Smooth muscle cell (in vitro differentiated cells): ENCODE results near the gene SHISAL1. TPM values are rescaled to one million over a fixed set of nuclear protein-coding genes. Genes with fewer than 3 reads are reported as not detected.
A peak's percentile ranks its signal among the peaks of the same experiment; 100 is the strongest.

Source experiments
- DNase-seq: peaks from one replicate; lab custom pipeline; 2025; ENCODE audit not compliant: unreplicated experiment; lab: John Stamatoyannopoulos, UW
- H2AFZ ChIP-seq: fragments of 200-600 bp; sonication (generic); 2 replicates; pipeline ENCODE4 v1.6.0; 2016; ENCODE audit warnings: antibody characterized with exemption, low read depth, mild to moderate bottlenecking
- H3F3A ChIP-seq: fragments of 200-600 bp; sonication (generic); 2 replicates; pipeline ENCODE4 v1.6.0; 2017; ENCODE audit warnings: antibody characterized with exemption, low read depth
- H3K27ac ChIP-seq: fragments of 200-600 bp; sonication (generic); 2 replicates; pipeline ENCODE4 v1.5.1; 2016; ENCODE audit warnings: low read depth, mild to moderate bottlenecking
- H3K27me3 ChIP-seq: fragments of 200-600 bp; sonication (generic); 2 replicates; pipeline ENCODE4 v1.6.1; 2016; ENCODE audit warnings: low read depth, mild to moderate bottlenecking
- H3K36me3 ChIP-seq: fragments of 200-600 bp; sonication (generic); 2 replicates; pipeline ENCODE4 v1.5.1; 2016; ENCODE audit warnings: low read depth
- H3K4me1 ChIP-seq: fragments of 200-600 bp; sonication (generic); 2 replicates; pipeline ENCODE4 v1.5.1; 2016; ENCODE audit warnings: low read depth
- H3K4me2 ChIP-seq: fragments of 200-600 bp; sonication (generic); 2 replicates; pipeline ENCODE4 v1.6.0; 2016; ENCODE audit warnings: mild to moderate bottlenecking
- H3K4me3 ChIP-seq: fragments of 200-600 bp; sonication (generic); 2 replicates; pipeline ENCODE4 v1.5.1; 2016; ENCODE audit warnings: mild to moderate bottlenecking
- H3K79me2 ChIP-seq: fragments of 200-600 bp; sonication (generic); 2 replicates; pipeline ENCODE4 v1.6.0; 2016; ENCODE audit warnings: low read depth, mild to moderate bottlenecking
- H3K9ac ChIP-seq: fragments of 200-600 bp; sonication (generic); 2 replicates; pipeline ENCODE4 v1.6.0; 2016; ENCODE audit warnings: low read depth
- H3K9me3 ChIP-seq: fragments of 200-600 bp; sonication (generic); replicated peaks from 2 replicates; pipeline ENCODE4 v1.5.1; 2016; ENCODE audit warnings: low read depth
- H4K20me1 ChIP-seq: fragments of 200-600 bp; sonication (generic); 2 replicates; pipeline ENCODE4 v1.6.0; 2016; ENCODE audit warnings: low read depth
- CTCF ChIP-seq: fragments of 200-600 bp; sonication (generic); IDR thresholded peaks from 2 replicates; pipeline ENCODE4 v1.5.1; 2017; ENCODE audit warnings: borderline replicate concordance, mild to moderate bottlenecking, antibody characterized with exemption; ENCODE audit not compliant: insufficient read depth, poor library complexity, severe bottlenecking
- WGBS: methylation state at CpG from one replicate; pipeline ENCODE4 v1.1.7; 2016; ENCODE audit warnings: low lambda C conversion rate; 5-methylcytosine and 5-hydroxymethylcytosine counted together
- polyA plus RNA-seq: library from polyadenylated mRNA; unstranded; fragments of >200 nt; fragmentation: Nextera tagmentation; extraction: Ambion mirVana; gene quantifications from 2 replicates; pipeline ENCODE4 v1.2.1, GENCODE V29; 2016
- total RNA-seq: library from RNA; depleted of rRNA; stranded (reverse); fragments of >200 nt; gene quantifications from 2 replicates; pipeline ENCODE4 v1.2.3, GENCODE V29; 2014

Gene SHISAL1
- total and polyA plus RNA-seq, 2 experiments from 2014 or later, result 0.78 to 1.9 TPM

DNA sequence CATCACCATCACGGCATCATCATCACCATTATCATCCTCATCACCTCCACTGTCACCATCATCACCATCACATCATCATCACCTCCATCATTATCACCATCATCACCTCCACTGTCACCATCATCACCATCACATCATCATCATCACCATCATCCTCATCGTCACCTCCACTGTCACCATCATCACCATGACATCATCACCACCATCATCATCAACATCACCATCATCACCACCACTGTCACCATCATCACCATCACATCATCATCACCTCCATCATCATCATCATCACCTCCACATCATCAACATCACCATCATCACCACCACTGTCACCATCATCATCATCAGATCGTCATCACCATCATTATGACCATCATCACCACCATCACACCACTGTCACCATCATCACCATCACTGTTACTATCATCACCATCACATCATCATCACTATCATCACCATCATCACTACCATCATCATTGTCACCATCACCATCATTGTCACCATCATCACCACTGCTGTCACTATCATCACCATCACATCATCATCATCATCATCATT lies 99.2 kb downstream of the SHISAL1 start:
- Histone ChIP-seq H3K27me3 (no peaks in the 10 kb centered on the region), H3K79me2 (no peaks in the 10 kb centered on the region), H3K9me3 (no peaks in the 10 kb centered on the region), H4K20me1 (no peaks in the 10 kb centered on the region), H3K36me3 (no peaks in the 10 kb centered on the region), H3K4me3 (no peak overlapping the region), H3K9ac (no peak overlapping the region), H3K4me1 (no peaks in the 10 kb centered on the region), H3F3A (peaks cover 6% of the 10 kb centered on the region), H3K27ac (no peak overlapping the region), H3K4me2 (no peak overlapping the region), H2AFZ (no peak overlapping the region)
- no peak for TF ChIP-seq CTCF
- no peak for DNase-seq
- 93% methylated on average over 3 of the region's 3 CpGs for WGBS

DNA sequence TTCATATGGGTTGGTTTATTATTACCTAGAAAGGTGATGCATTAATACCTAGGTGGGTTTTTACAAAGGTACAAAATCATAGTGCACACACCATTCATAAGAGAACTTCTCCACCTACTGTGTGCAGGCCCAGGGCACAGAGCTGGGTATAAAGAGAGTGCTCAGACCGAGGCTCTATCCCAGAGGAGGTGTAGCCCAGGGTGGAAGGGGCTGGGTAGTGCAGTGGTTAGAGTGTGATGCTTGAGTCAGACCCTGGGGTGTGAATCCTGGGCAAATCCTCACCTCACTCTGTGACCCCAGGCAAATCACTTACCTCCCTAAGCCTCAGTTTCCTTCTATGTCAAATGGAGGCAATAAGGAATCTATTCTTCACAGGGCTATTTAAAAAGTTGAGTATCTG lies 99.8 kb downstream of the SHISAL1 start:
- Histone ChIP-seq H3F3A (peaks cover 6% of the 10 kb centered on the region), H3K9ac (no peak overlapping the region), H3K4me2 (no peak overlapping the region), H2AFZ (no peak overlapping the region), H3K36me3 (no peaks in the 10 kb centered on the region), H3K4me3 (no peak overlapping the region), H3K79me2 (no peaks in the 10 kb centered on the region), H3K4me1 (no peaks in the 10 kb centered on the region), H3K9me3 (no peaks in the 10 kb centered on the region), H3K27ac (no peak overlapping the region), H3K27me3 (no peaks in the 10 kb centered on the region), H4K20me1 (no peaks in the 10 kb centered on the region)
- no peak for TF ChIP-seq CTCF
- no peak for DNase-seq
- 100% methylated on average over 1 of the region's 1 CpG for WGBS

- Histone ChIP-seq H3K4me3 (no peak overlapping the region), H3K27ac (peak overlapping the region; percentile 17), H3K4me2 (peak overlapping the region; percentile 32), H4K20me1 (no peaks in the 10 kb centered on the region), H2AFZ (peak overlapping the region; percentile 4), H3K9me3 (no peaks in the 10 kb centered on the region), H3K79me2 (no peaks in the 10 kb centered on the region), H3K9ac (no peak overlapping the region), H3K27me3 (no peaks in the 10 kb centered on the region), H3K4me1 (no peaks in the 10 kb centered on the region), H3K36me3 (no peaks in the 10 kb centered on the region), H3F3A (peaks cover 6% of the 10 kb centered on the region)
- TF ChIP-seq CTCF, result no peak
- 58% methylated on average over 12 of the region's 12 CpGs for WGBS
- no peak for DNase-seq
Observed at GRCh38 chr22:44211946-44212930, 100.5 kb downstream of the SHISAL1 start.
